Loucy (cell line): ENCODE results near the gene MRPL18.

Source experiments
- H2AFZ ChIP-seq: fragments of 200-600 bp; sonication (generic); 2 replicates; pipeline ENCODE4 v1.6.0; 2016; ENCODE audit warnings: antibody characterized with exemption, mild to moderate bottlenecking, low read length, moderate library complexity
- H3F3A ChIP-seq: fragments of 200-600 bp; 2 replicates; pipeline ENCODE4 v1.6.0; 2016; ENCODE audit warnings: antibody characterized with exemption, low read depth, mild to moderate bottlenecking
- H3K27me3 ChIP-seq: fragments of 200-600 bp; sonication (generic); 2 replicates; pipeline ENCODE4 v1.6.1; 2014; ENCODE audit warnings: low read length, mild to moderate bottlenecking; ENCODE audit not compliant: insufficient read depth, poor library complexity, severe bottlenecking
- H3K36me3 ChIP-seq: fragments of 200-600 bp; sonication (generic); 2 replicates; pipeline ENCODE4 v1.6.1; 2016; ENCODE audit warnings: low read length; ENCODE audit not compliant: insufficient read depth
- H3K4me1 ChIP-seq: fragments of 200-600 bp; sonication (generic); 2 replicates; pipeline ENCODE4 v1.5.1; 2014; ENCODE audit warnings: low read length, mild to moderate bottlenecking; ENCODE audit not compliant: insufficient read depth, poor library complexity, severe bottlenecking
- H3K4me2 ChIP-seq: fragments of 200-600 bp; sonication (generic); 2 replicates; pipeline ENCODE4 v1.6.0; 2014; ENCODE audit warnings: antibody characterized with exemption, low read length, low read depth, mild to moderate bottlenecking; ENCODE audit not compliant: poor library complexity, severe bottlenecking
- H3K4me3 ChIP-seq: fragments of 200-600 bp; sonication (generic); 2 replicates; pipeline ENCODE4 v1.5.1; 2014; ENCODE audit warnings: low read length, mild to moderate bottlenecking, mixed read lengths; ENCODE audit not compliant: poor library complexity, severe bottlenecking
- H3K79me2 ChIP-seq: fragments of 200-600 bp; sonication (generic); 2 replicates; pipeline ENCODE4 v1.6.1; 2014; ENCODE audit warnings: low read length; ENCODE audit not compliant: insufficient read depth
- H3K9ac ChIP-seq: fragments of 200-600 bp; sonication (generic); 2 replicates; pipeline ENCODE4 v1.6.0; 2014; ENCODE audit warnings: mild to moderate bottlenecking, low read depth, low read length, moderate library complexity; ENCODE audit not compliant: poor library complexity, severe bottlenecking
- H3K9me2 ChIP-seq: fragments of 200-600 bp; sonication (generic); replicated peaks from 2 replicates; pipeline ENCODE4 v1.6.1; 2016; ENCODE audit warnings: low read depth, low read length, mixed read lengths
- H3K9me3 ChIP-seq: fragments of 200-600 bp; sonication (generic); 2 replicates; pipeline ENCODE4 v1.6.1; 2014; ENCODE audit warnings: mild to moderate bottlenecking, antibody characterized with exemption, low read length, low read depth; ENCODE audit not compliant: insufficient read depth
- H4K20me1 ChIP-seq: fragments of 200-600 bp; sonication (generic); 2 replicates; pipeline ENCODE4 v1.6.0; 2014; ENCODE audit warnings: antibody characterized with exemption, low read length, mild to moderate bottlenecking; ENCODE audit not compliant: insufficient read depth, poor library complexity, severe bottlenecking
- CTCF ChIP-seq: fragments of 200-600 bp; sonication (generic); conservative IDR thresholded peaks from 2 replicates; pipeline ENCODE4 v1.5.1; 2014; ENCODE audit warnings: mild to moderate bottlenecking, antibody characterized with exemption, low read length
- EZH2phosphoT487 ChIP-seq: fragments of 200-600 bp; IDR thresholded peaks from 2 replicates; pipeline ENCODE4 v1.6.1; 2018; ENCODE audit warnings: antibody characterized with exemption, mild to moderate bottlenecking, moderate library complexity, borderline replicate concordance

The MRPL18 gene

GRCh38 chr6:159800141-159800865, 10.0 kb downstream of the MRPL18 start, which contains the start of gene PNLDC1:
Gene PNLDC1 (plus strand): TSS chr6:159800276. CDS start chr6:159800308, 32 bp downstream.
- peaks cover 2% of the 10 kb centered on the region; the same call in 1 of the 2 replicates for H3F3A ChIP-seq
- H3K9me2 ChIP-seq: no peaks in the 10 kb centered on the region
- no peaks in the 10 kb centered on the region for H3K27me3 ChIP-seq
- H3K4me1 ChIP-seq: peaks cover 3% of the 10 kb centered on the region
- H3K79me2 ChIP-seq: peaks cover 20% of the 10 kb centered on the region
- TF ChIP-seq EZH2phosphoT487 (no peak), CTCF (no peak)
- no peak within 1 kb of the TSS for H2AFZ ChIP-seq
- no peak within 1 kb of the TSS for H3K9ac ChIP-seq
- H3K9me3 ChIP-seq: no peaks in the 10 kb centered on the region
- H4K20me1 ChIP-seq: peaks cover 5% of the 10 kb centered on the region
- peaks cover 34% of the 10 kb centered on the region; the same call in 1 of the 2 replicates for H3K36me3 ChIP-seq
- H3K4me3 ChIP-seq: no peak within 1 kb of the TSS
- H3K4me2 ChIP-seq: no peak within 1 kb of the TSS

GRCh38 chr6:159801935-159802334, 11.7 kb downstream of the MRPL18 start:
- no peak overlapping the region for H3K4me3 ChIP-seq

GRCh38 chr6:159804504-159804903, 14.2 kb downstream of the MRPL18 start:
- Histone ChIP-seq H3K27me3 (no peaks in the 10 kb centered on the region), H3K9me2 (no peaks in the 10 kb centered on the region), H3K4me1 (no peaks in the 10 kb centered on the region), H4K20me1 (no peaks in the 10 kb centered on the region), H3K36me3 (peaks cover 6% of the 10 kb centered on the region; the same call in 1 of the 2 replicates), H3F3A (no peaks in the 10 kb centered on the region), H3K4me3 (no peak overlapping the region), H2AFZ (no peak overlapping the region), H3K9ac (no peak overlapping the region), H3K4me2 (no peak overlapping the region), H3K9me3 (no peaks in the 10 kb centered on the region), H3K79me2 (no peaks in the 10 kb centered on the region)
- TF ChIP-seq EZH2phosphoT487 (no peak), CTCF (no peak)

More at GRCh38 chr6:159801935-159802334, 11.7 kb downstream of the MRPL18 start:
- TF ChIP-seq CTCF: no peak
- TF ChIP-seq EZH2phosphoT487: no peak
- Histone ChIP-seq H3K9me2 (no peaks in the 10 kb centered on the region), H3K36me3 (peaks cover 28% of the 10 kb centered on the region; the same call in 1 of the 2 replicates), H4K20me1 (no peaks in the 10 kb centered on the region), H3K79me2 (peaks cover 6% of the 10 kb centered on the region), H3F3A (peaks cover 2% of the 10 kb centered on the region; the same call in 1 of the 2 replicates), H3K9ac (no peak overlapping the region), H3K4me2 (no peak overlapping the region), H3K9me3 (no peaks in the 10 kb centered on the region), H3K27me3 (no peaks in the 10 kb centered on the region), H2AFZ (no peak overlapping the region), H3K4me1 (no peaks in the 10 kb centered on the region)
